NK-92 treated with Interleukin-12 subunit alpha and Interleukin-12 subunit beta, amount 100 ng/mL, for 24 hours (cell line): Measurements from ENCODE around the gene LY6G5C.
"Not testable (repeated sequence)": the region's sequence is repeated elsewhere in the genome, so short reads cannot be mapped to it uniquely, and the experiment has no call there.

Experiments
- DNase-seq: peaks from one replicate; lab custom pipeline; 2025; lab: John Stamatoyannopoulos, UW

LY6G5C gene

GRCh38 chr6:31715022-31715958 is 34.4 kb upstream of the LY6G5C start, which contains the start of gene LY6G6D:
Gene LY6G6D (plus strand): TSS chr6:31715348. CDS start chr6:31715356, 8 bp downstream.
- no peak for DNase-seq

GRCh38 chr6:31713991-31714684 is 33.3 kb upstream of the LY6G5C start:
- DNase-seq = no peak

- DNase-seq = no peak
These were observed 32.6 kb upstream of the LY6G5C start for GRCh38 chr6:31713465-31713864.

- no peak for DNase-seq
These were observed 31.4 kb upstream of the LY6G5C start for GRCh38 chr6:31712296-31712695.

- DNase-seq = no peak
These were observed 30.4 kb upstream of the LY6G5C start for GRCh38 chr6:31711233-31711632.

GRCh38 chr6:31710523-31711219 is 29.8 kb upstream of the LY6G5C start:
- no peak for DNase-seq

- DNase-seq = not testable (repeated sequence)
These were observed 28.3 kb upstream of the LY6G5C start for GRCh38 chr6:31709157-31709556.

- DNase-seq = no peak
These were observed 27.4 kb upstream of the LY6G5C start for GRCh38 chr6:31708224-31708623.

GRCh38 chr6:31707701-31708100 is 26.8 kb upstream of the LY6G5C start:
- no peak for DNase-seq

- DNase-seq = no peak
These were observed 25.7 kb upstream of the LY6G5C start, which contains the start of gene LY6G6F for GRCh38 chr6:31706599-31706998. Gene LY6G6F (plus strand): TSS chr6:31706866. CDS start chr6:31706907, 41 bp downstream.

GRCh38 chr6:31705931-31706330 is 25.1 kb upstream of the LY6G5C start:
- DNase-seq = no peak

- DNase-seq = peak; percentile 96
These were observed 22.2 kb upstream of the LY6G5C start, which contains the start of gene ABHD16A for GRCh38 chr6:31702819-31703716. Gene ABHD16A (minus strand): TSS chr6:31703324. CDS start chr6:31703281, 43 bp downstream.

- DNase-seq = no peak
These were observed 21.5 kb upstream of the LY6G5C start for GRCh38 chr6:31702405-31702818.

GRCh38 chr6:31701666-31702404 is 21.0 kb upstream of the LY6G5C start:
- DNase-seq = no peak

- no peak for DNase-seq
These were observed 20.0 kb upstream of the LY6G5C start for GRCh38 chr6:31700740-31701401.

- no peak for DNase-seq
These were observed 16.7 kb upstream of the LY6G5C start for GRCh38 chr6:31697555-31697954.

- DNase-seq = no peak
These were observed 12.7 kb upstream of the LY6G5C start for GRCh38 chr6:31693535-31693934.

- no peak for DNase-seq
These were observed 12.0 kb upstream of the LY6G5C start for GRCh38 chr6:31692886-31693285.

- DNase-seq = no peak
These were observed 11.5 kb upstream of the LY6G5C start for GRCh38 chr6:31692353-31692752.

- DNase-seq = no peak
These were observed 10.8 kb upstream of the LY6G5C start for GRCh38 chr6:31691564-31692108.
